ENCODE measurements around the gene FBXO41. TPM values are rescaled to one million over a fixed set of nuclear protein-coding genes. Genes with fewer than 3 reads are reported as not detected.

FBXO41 gene
- total and polyA plus RNA-seq, 9 donors, result 1.7 to 3.1 (median 2.9) TPM

DNA sequence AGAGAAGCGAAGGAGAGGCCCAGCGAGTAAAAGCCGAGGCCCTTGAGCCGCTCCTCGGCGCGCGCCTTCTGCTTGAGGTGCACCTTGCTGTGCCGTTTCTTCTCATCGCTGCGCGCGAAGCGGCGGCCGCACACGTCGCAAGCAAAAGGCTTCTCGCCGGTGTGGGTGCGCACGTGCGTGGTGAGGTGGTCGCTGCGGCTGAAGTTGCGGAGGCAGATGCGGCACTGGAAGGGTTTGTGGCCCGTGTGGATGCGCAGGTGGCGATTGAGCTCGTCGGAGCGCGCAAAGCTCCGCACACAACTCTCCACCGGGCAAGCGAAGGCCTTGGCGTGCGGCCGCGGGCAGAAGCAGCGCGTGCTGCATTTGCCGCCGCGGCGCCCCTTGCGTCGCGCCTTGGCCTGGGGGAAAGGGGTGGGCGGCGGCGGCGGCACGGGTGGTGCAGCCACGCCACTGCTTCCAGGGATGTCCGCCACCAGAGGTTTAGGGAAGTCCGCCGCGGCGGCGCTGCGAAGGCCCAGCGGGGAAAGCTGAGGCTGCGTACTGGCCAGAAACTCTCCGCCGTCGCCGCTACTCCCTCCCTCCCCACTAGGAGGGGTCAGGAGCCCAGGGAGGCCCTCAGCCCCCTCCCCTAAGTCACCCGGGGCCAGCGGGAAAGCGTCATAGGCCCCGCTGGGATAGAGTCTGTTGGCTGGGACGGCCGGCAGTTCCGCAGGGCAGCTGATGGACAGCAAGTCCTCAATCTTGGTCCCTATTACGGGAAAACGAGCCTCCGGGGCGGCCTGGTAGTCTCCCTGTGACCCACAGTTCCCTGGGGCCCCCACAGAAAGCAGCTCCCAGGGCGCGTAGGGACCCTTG, 7.4 kb upstream of the FBXO41 start:
- Histone ChIP-seq H3K36me3 (no peaks in the 10 kb centered on the region), H3K27ac (no peak overlapping the region), H3K9me3 (no peaks in the 10 kb centered on the region), H3K27me3 (peaks cover 10% of the 10 kb centered on the region), H3K4me3 (no peak overlapping the region), H3K4me1 (ENCODE audit: insufficient read depth) (peaks cover 10% of the 10 kb centered on the region)
- peak in 1 of 5 donors; percentile 17 for DNase-seq
- intact Hi-C loops (cut with DNase I), result no loop called here
- 1% methylated on average over 77 to 82 of the region's 82 CpGs for WGBS, 3 donors
- no peak for TF ChIP-seq POLR2A (IDR thresholded peaks at IDR 0.05)

DNA sequence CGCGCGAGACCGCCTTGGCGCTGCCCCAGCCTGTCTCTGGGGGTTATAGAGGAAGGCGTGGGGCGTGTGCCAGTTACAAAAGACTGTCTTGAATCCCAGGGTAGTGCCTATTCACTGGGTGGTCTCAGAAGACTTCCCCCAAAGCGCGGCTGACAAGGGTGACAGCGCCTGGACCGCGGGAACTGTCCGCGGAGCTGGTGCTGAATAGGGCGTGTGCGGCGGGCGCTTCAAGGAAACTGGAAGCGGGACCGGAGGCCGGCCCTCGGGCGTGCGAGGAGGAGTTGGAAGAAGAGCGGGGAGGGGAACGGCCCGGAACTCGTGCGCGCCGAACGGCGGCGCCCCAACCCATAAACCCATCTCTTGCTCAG, 6.8 kb upstream of the FBXO41 start:
- H3K9me3 ChIP-seq, result no peaks in the 10 kb centered on the region
- H3K4me3 ChIP-seq, result no peak overlapping the region
- H3K27ac ChIP-seq, result no peak overlapping the region
- peak in 4 of 5 donors; percentile 22 to 75 (median 55) for DNase-seq
- intact Hi-C loops (cut with DNase I), result no loop called here
- H3K27me3 ChIP-seq, result peaks cover 10% of the 10 kb centered on the region
- H3K36me3 ChIP-seq, result no peaks in the 10 kb centered on the region
- H3K4me1 ChIP-seq (ENCODE audit: insufficient read depth), result peaks cover 10% of the 10 kb centered on the region
- TF ChIP-seq POLR2A (IDR thresholded peaks at IDR 0.05) (no peak), EP300 (IDR thresholded peaks at IDR 0.05) (no peak)
- TF ChIP-seq, protein P1, sequence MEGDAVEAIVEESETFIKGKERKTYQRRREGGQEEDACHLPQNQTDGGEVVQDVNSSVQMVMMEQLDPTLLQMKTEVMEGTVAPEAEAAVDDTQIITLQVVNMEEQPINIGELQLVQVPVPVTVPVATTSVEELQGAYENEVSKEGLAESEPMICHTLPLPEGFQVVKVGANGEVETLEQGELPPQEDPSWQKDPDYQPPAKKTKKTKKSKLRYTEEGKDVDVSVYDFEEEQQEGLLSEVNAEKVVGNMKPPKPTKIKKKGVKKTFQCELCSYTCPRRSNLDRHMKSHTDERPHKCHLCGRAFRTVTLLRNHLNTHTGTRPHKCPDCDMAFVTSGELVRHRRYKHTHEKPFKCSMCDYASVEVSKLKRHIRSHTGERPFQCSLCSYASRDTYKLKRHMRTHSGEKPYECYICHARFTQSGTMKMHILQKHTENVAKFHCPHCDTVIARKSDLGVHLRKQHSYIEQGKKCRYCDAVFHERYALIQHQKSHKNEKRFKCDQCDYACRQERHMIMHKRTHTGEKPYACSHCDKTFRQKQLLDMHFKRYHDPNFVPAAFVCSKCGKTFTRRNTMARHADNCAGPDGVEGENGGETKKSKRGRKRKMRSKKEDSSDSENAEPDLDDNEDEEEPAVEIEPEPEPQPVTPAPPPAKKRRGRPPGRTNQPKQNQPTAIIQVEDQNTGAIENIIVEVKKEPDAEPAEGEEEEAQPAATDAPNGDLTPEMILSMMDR (IDR thresholded peaks at IDR 0.05), result no peak
- 1 to 2% (median 2%) methylated on average over 34 of the region's 34 CpGs for WGBS, 3 donors

DNA sequence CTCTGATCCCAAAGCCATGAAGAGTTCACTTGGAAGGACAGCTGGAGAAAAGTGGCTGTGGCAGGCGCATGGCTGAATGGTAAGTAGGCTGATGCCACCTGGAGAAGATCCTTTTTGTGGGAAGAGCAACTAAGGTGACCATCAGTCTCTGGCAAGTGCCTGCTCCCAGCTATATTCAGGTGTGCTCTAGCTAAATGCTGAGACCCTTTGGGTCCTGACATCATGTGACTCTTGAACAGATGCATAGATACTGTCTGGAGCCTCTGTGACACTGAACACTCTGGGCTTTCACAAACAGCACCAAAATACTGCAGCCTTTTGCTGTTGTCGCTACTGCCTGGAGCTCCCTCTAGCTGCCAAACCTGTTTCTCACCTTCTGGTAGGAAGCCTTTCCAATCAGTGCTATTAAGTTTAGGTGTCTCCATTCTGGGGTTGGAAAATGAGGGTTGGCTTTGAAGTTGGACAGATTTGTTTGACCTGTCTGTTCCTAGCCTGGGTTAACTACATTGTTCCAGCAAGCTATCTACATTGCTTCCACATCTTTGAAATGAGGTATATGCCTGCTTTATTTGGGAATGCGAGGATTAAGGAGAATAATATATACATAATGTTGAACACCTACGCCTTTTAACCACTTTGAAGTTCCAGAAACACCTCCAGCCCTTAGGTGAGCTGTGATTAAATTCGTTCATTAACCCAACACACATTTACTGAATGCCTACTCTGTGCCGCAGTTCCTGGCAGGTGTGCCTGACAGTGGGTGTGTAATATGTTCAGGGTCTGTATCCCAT, 6.0 kb upstream of the FBXO41 start:
- peaks cover 10% of the 10 kb centered on the region for H3K27me3 ChIP-seq
- no peak for DNase-seq
- WGBS, 3 donors, result 49 to 56% (median 53%) methylated on average over 6 of the region's 6 CpGs
- H3K4me1 ChIP-seq (ENCODE audit: insufficient read depth), result peaks cover 10% of the 10 kb centered on the region
- no peaks in the 10 kb centered on the region for H3K9me3 ChIP-seq
- H3K4me3 ChIP-seq, result no peak overlapping the region
- intact Hi-C loops (cut with DNase I), result no loop called here
- TF ChIP-seq POLR2A (IDR thresholded peaks at IDR 0.05) (no peak), EP300 (IDR thresholded peaks at IDR 0.05) (no peak)
- TF ChIP-seq, protein P1 (IDR thresholded peaks at IDR 0.05), result no peak
- no peak overlapping the region for H3K27ac ChIP-seq
- no peaks in the 10 kb centered on the region for H3K36me3 ChIP-seq

DNA sequence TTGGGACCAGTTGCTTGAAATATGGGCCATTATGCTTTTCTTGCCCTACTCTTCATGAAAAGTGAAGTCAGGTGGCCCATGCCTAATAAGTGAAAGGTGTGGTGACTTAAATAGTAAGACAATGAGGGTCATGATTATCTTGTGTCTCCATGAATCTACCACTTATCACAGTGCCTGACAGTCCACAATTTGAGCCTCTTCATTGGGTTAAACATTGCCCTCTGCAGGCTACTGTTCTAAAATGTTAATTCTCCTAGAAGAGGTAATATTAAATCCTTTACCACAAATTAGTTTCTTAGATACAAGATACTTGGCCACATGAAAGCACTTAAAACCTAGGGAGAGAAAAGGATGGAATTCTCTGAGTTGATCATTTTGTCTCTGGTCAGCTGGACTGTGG, 5.0 kb upstream of the FBXO41 start:
- Histone ChIP-seq H3K27me3 (peaks cover 10% of the 10 kb centered on the region), H3K36me3 (no peaks in the 10 kb centered on the region)
- intact Hi-C loops (cut with DNase I), result no loop called here

More for the DNA sequence above, 5.0 kb upstream of the FBXO41 start:
- no peak for DNase-seq
- H3K27ac ChIP-seq, result no peak overlapping the region
- H3K4me1 ChIP-seq (ENCODE audit: insufficient read depth), result peaks cover 13% of the 10 kb centered on the region
- H3K4me3 ChIP-seq, result no peak overlapping the region
- no peaks in the 10 kb centered on the region for H3K9me3 ChIP-seq
- TF ChIP-seq, protein P1 (IDR thresholded peaks at IDR 0.05), result no peak
- TF ChIP-seq POLR2A (IDR thresholded peaks at IDR 0.05) (no peak), EP300 (IDR thresholded peaks at IDR 0.05) (no peak)
